A549 (cell line): ENCODE results near the gene ECHDC1. TPM values are rescaled to one million over a fixed set of nuclear protein-coding genes. Genes with fewer than 3 reads are reported as not detected.

ENCODE experiments used
- ATAC-seq, 2 experiments: fragments of 200-7000 bp in 1 of 2; fragments of >200 bp in 1 of 2; cut with Nextera tagmentation in 1 of 2; cut with Tn5 transposase in 1 of 2; 3 replicates each; pipeline versions ENCODE4 v1.8.0 to v1.9.1; 2018 to 2020; ENCODE audit warnings: mild to moderate bottlenecking in 1 of 2, moderate library complexity in 1 of 2
- CTCF ChIA-PET: fragments of 300-600 bp; sonication (Branson Sonifier 250); formaldehyde crosslinking; extraction: SDS; loops from one replicate; lab custom pipeline; 2021; ENCODE audit warnings: antibody characterized with exemption, inconsistent platforms; lab: Yijun Ruan, JAX
- POLR2A ChIA-PET: fragments of 350-600 bp; formaldehyde crosslinking; extraction: SDS; loops from one replicate; lab custom pipeline; 2021; ENCODE audit warnings: antibody characterized with exemption, inconsistent platforms; lab: Yijun Ruan, JAX
- DNase-seq, 2 experiments: peaks; one replicate each; pipeline versions ENCODE4 v3.0.0 to v3.0.0-alpha.2; 2011 to 2016; ENCODE audit warnings: low read depth in 1 of 2, low spot score in 1 of 2
- FAIRE-seq: peaks from 2 replicates; lab custom pipeline; 2011; peaks lifted over from hg19 to GRCh38; lab: Jason Lieb, UNC
- H3K27ac ChIP-seq, 2 experiments: fragments of >200 bp; sonication (Bioruptor Twin); formaldehyde crosslinking; 3 replicates each; pipeline ENCODE4 v1.5.1; 2016 to 2017
- H3K4me1 ChIP-seq: fragments of >200 bp; sonication (Bioruptor Twin); formaldehyde crosslinking; 3 replicates; pipeline ENCODE4 v1.6.1; 2016
- H3K4me2 ChIP-seq: fragments of >200 bp; sonication (Bioruptor Twin); formaldehyde crosslinking; 3 replicates; pipeline ENCODE4 v1.6.1; 2016
- H3K4me3 ChIP-seq: fragments of >200 bp; sonication (Bioruptor Twin); formaldehyde crosslinking; 3 replicates; pipeline ENCODE4 v1.5.1; 2016
- H3K9me3 ChIP-seq: fragments of >200 bp; sonication (Bioruptor Twin); formaldehyde crosslinking; 3 replicates; pipeline ENCODE4 v1.6.1; 2016
- BHLHE40 ChIP-seq: IDR thresholded peaks from 2 replicates; pipeline ENCODE4 v1.6.1; 2012; ENCODE audit warnings: low read depth, low read length, inconsistent platforms
- CBX2 ChIP-seq: fragments of 200-600 bp; sonication (generic); IDR thresholded peaks from 2 replicates; pipeline ENCODE4 v1.6.1; 2016; ENCODE audit warnings: low read depth, mild to moderate bottlenecking, borderline replicate concordance
- CHD2 ChIP-seq: fragments of 150-350 bp; IDR thresholded peaks from 2 replicates; pipeline ENCODE4 v1.6.1; 2014; ENCODE audit warnings: low read length; ENCODE audit not compliant: partially characterized antibody
- EHMT2 ChIP-seq: fragments of 200-600 bp; sonication (generic); IDR thresholded peaks from 2 replicates; pipeline ENCODE4 v1.6.1; 2016; ENCODE audit warnings: antibody characterized with exemption, low read depth, mild to moderate bottlenecking, moderate library complexity
- EP300 ChIP-seq, 2 experiments: fragments of >200 bp; sonication (Bioruptor Twin); formaldehyde crosslinking; IDR thresholded peaks; 2 replicates in 1 of 2; 3 replicates in 1 of 2; pipeline ENCODE4 v1.6.1; 2016 to 2017
- FOSL2 ChIP-seq, 2 experiments: fragments of 450-650 bp in 1 of 2; fragments of >200 bp in 1 of 2; sonication (Bioruptor Twin) in 1 of 2; formaldehyde crosslinking; IDR thresholded peaks; 2 replicates each; pipeline versions ENCODE4 v1.5.0 to v1.6.1; 2016 to 2020; ENCODE audit warnings: mild to moderate bottlenecking in 1 of 2, moderate library complexity in 1 of 2
- HOXA7 ChIP-seq: fragments of 250-450 bp; sonication (Bioruptor Pico); IDR thresholded peaks from 2 replicates; pipeline ENCODE4 v1.5.0; 2020; ENCODE audit warnings: mild to moderate bottlenecking, moderate library complexity
- HOXB13 ChIP-seq: fragments of 250-450 bp; sonication (Bioruptor Pico); IDR thresholded peaks from 2 replicates; pipeline ENCODE4 v1.5.0; 2020; ENCODE audit warnings: low read depth, mild to moderate bottlenecking, moderate library complexity
- HOXB5 ChIP-seq: fragments of 250-450 bp; sonication (Bioruptor Pico); IDR thresholded peaks from 2 replicates; pipeline ENCODE4 v1.5.0; 2020; ENCODE audit warnings: mild to moderate bottlenecking, moderate library complexity
- JUN ChIP-seq, 2 experiments: fragments of >200 bp; sonication (Bioruptor Twin); formaldehyde crosslinking; IDR thresholded peaks; 2 replicates in 1 of 2; 3 replicates in 1 of 2; pipeline ENCODE4 v1.6.1; 2016 to 2017
- KDM1A ChIP-seq: fragments of 200-600 bp; sonication (generic); IDR thresholded peaks from 2 replicates; pipeline ENCODE4 v1.6.1; 2016; ENCODE audit warnings: low read depth, mild to moderate bottlenecking
- MYC ChIP-seq: IDR thresholded peaks from 2 replicates; pipeline ENCODE4 v1.6.1; 2012; ENCODE audit warnings: mild to moderate bottlenecking, inconsistent platforms, low read length, improper control_type of control experiment, borderline replicate concordance
- PHF8 ChIP-seq: fragments of 200-600 bp; sonication (generic); IDR thresholded peaks from 2 replicates; pipeline ENCODE4 v1.6.1; 2016; ENCODE audit warnings: low read depth, mild to moderate bottlenecking, antibody characterized with exemption, moderate library complexity, borderline replicate concordance
- RAD21 ChIP-seq, 2 experiments: fragments of >200 bp in 1 of 2; sonication (Bioruptor Twin) in 1 of 2; formaldehyde crosslinking in 1 of 2; IDR thresholded peaks in 1 of 2; conservative IDR thresholded peaks in 1 of 2; 2 replicates in 1 of 2; 3 replicates in 1 of 2; pipeline ENCODE4 v1.6.1; 2012 to 2018; ENCODE audit warnings: inconsistent platforms in 1 of 2
- RCOR1 ChIP-seq: fragments of 150-350 bp; IDR thresholded peaks from 2 replicates; pipeline ENCODE4 v1.6.1; 2014; ENCODE audit warnings: antibody characterized with exemption, low read length, low read depth
- REST ChIP-seq: fragments of 200-600 bp; sonication (generic); IDR thresholded peaks from 2 replicates; pipeline ENCODE4 v1.6.1; 2016; ENCODE audit warnings: antibody characterized with exemption, mild to moderate bottlenecking, moderate library complexity
- RFX5 ChIP-seq: fragments of 450-650 bp; IDR thresholded peaks from 2 replicates; pipeline ENCODE4 v1.7.1; 2014; ENCODE audit warnings: antibody characterized with exemption, mild to moderate bottlenecking, moderate library complexity
- RNF2 ChIP-seq: fragments of 200-600 bp; sonication (generic); IDR thresholded peaks from 2 replicates; pipeline ENCODE4 v1.6.1; 2016; ENCODE audit warnings: low read depth, mild to moderate bottlenecking, antibody characterized with exemption, moderate library complexity, borderline replicate concordance
- SREBF2 ChIP-seq: fragments of 450-650 bp; IDR thresholded peaks from 2 replicates; pipeline ENCODE4 v1.6.1; 2014; ENCODE audit warnings: mild to moderate bottlenecking, moderate library complexity
- ZFP36 ChIP-seq: fragments of 450-650 bp; IDR thresholded peaks from 2 replicates; pipeline ENCODE4 v1.6.1; 2014; ENCODE audit warnings: borderline replicate concordance; ENCODE audit not compliant: partially characterized antibody
- WGBS: methylation state at CpG from one replicate; pipeline ENCODE4 v1.1.6; 2017; ENCODE audit errors: missing lambda C conversion rate; 5-methylcytosine and 5-hydroxymethylcytosine counted together
- polyA plus RNA-seq, 4 experiments: library from polyadenylated mRNA; depleted of rRNA in 3 of 4; stranded (reverse); fragments of >200 nt; fragmentation: RNase III in 1 of 4; extraction: RNeasy Plus Mini Kit Qiagen cat#74134 plus additional on column Dnase treatment in 1 of 4; gene quantifications; 2 replicates in 3 of 4; 3 replicates in 1 of 4; pipeline ENCODE4 v1.2.3, GENCODE V29; 2011 to 2017
- TF ChIP-seq, protein P1 (sequence below): fragments of 250-450 bp; sonication (Bioruptor Pico); IDR thresholded peaks from 2 replicates; pipeline ENCODE4 v1.5.0; 2020; ENCODE audit warnings: low read depth, mild to moderate bottlenecking, moderate library complexity
- TF ChIP-seq, protein P2 (sequence below): IDR thresholded peaks from 2 replicates; pipeline ENCODE4 v1.6.1; 2012

ECHDC1 gene
- polyA plus RNA-seq, 2 of the 4 experiments (the other 2 are of a cell fraction) = 53.4 to 64.3 TPM

GRCh38 chr6:127297502-127298070, 45.8 kb downstream of the ECHDC1 start:
- FAIRE-seq (no peak), ATAC-seq (no peak), DNase-seq (no peak)
- Histone ChIP-seq H3K4me1 (no peaks in the 10 kb centered on the region; the same call in 2 of the 3 replicates), H3K4me3 (no peak overlapping the region), H3K27ac (no peak overlapping the region), H3K4me2 (no peak overlapping the region), H3K9me3 (no peaks in the 10 kb centered on the region)
- WGBS = 91% methylated on average over 4 of the region's 4 CpGs
- TF ChIP-seq KDM1A = no peak
- no peak for TF ChIP-seq HOXA7 (CRISPR knock-in tag)
- TF ChIP-seq BHLHE40 = no peak
- TF ChIP-seq ZFP36 = no peak
- TF ChIP-seq MYC = no peak
- TF ChIP-seq RCOR1 = no peak
- no peak for TF ChIP-seq CHD2
- TF ChIP-seq RNF2 = no peak
- no peak for TF ChIP-seq RAD21 (conservative IDR thresholded peaks at IDR 0.05 in 1 of 2, IDR thresholded peaks at IDR 0.05 in 1 of 2)
- TF ChIP-seq JUN (IDR thresholded peaks at IDR 0.05) = no peak
- no peak for TF ChIP-seq HOXB13
- POLR2A ChIA-PET = no interaction called here
- CTCF ChIA-PET = interaction anchor here (0.6 to 1.0 kb wide), 3 partner anchors 13 to 242 kb away, joined by 3 to 5 read pairs (median 4); no protein-coding TSS in a partner anchor

DNA sequence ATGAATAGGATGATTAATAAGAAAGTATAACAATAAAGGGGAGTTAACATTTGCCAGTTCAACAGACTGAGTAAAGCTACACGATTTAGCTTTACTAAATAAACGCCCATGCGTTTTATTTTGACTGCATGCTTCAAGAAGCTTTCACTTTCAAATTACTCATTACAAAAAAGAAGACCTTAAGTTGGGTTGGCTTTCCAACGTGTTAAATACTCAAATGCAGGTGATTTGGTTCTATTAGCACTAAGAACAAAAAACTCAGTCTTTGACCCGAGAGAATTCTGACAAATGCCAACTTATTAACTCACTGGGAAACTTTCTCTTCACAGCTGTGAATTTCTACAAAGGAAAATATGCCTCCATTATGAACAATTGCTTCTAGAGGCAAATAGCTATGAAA, 51.9 kb downstream of the ECHDC1 start:
- CTCF ChIA-PET = no interaction called here
- FAIRE-seq (no peak), DNase-seq (no peak), ATAC-seq (no peak)
- POLR2A ChIA-PET = no interaction called here
- TF ChIP-seq RFX5 (no peak), KDM1A (no peak), CBX2 (no peak), FOSL2 (IDR thresholded peaks at IDR 0.05) (no peak), FOSL2 (CRISPR knock-in tag; IDR thresholded peaks at IDR 0.05) (no peak), EHMT2 (no peak), PHF8 (no peak)
- H3K4me3 ChIP-seq = no peak overlapping the region
- no peak overlapping the region for H3K27ac ChIP-seq
- no peak overlapping the region for H3K4me2 ChIP-seq
- 78% methylated on average over 5 of the region's 5 CpGs for WGBS
- H3K4me1 ChIP-seq = no peaks in the 10 kb centered on the region
- H3K9me3 ChIP-seq = no peaks in the 10 kb centered on the region

GRCh38 chr6:127290391-127291265, 52.8 kb downstream of the ECHDC1 start:
- FAIRE-seq (no peak), ATAC-seq (no peak)
- CTCF ChIA-PET = interaction anchor here (1.1 kb wide), 1 partner anchor 13 kb away, joined by 3 read pairs; no protein-coding TSS in a partner anchor

GRCh38 chr6:127289934-127290333, 53.5 kb downstream of the ECHDC1 start:
- ATAC-seq = no peak
- CTCF ChIA-PET = interaction anchor here (1.1 to 1.2 kb wide), 2 partner anchors 12 kb away, joined by 3 to 4 read pairs; no protein-coding TSS in a partner anchor
- no peak for FAIRE-seq
- TF ChIP-seq REST = no peak
- TF ChIP-seq BHLHE40 = no peak
- TF ChIP-seq HOXB5 (CRISPR knock-in tag) = no peak
- TF ChIP-seq, protein P1, sequence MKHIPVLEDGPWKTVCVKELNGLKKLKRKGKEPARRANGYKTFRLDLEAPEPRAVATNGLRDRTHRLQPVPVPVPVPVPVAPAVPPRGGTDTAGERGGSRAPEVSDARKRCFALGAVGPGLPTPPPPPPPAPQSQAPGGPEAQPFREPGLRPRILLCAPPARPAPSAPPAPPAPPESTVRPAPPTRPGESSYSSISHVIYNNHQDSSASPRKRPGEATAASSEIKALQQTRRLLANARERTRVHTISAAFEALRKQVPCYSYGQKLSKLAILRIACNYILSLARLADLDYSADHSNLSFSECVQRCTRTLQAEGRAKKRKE (CRISPR knock-in tag) = no peak
- no peak for TF ChIP-seq EP300 (IDR thresholded peaks at IDR 0.05)
- no peak for TF ChIP-seq RFX5
- TF ChIP-seq, protein P2, sequence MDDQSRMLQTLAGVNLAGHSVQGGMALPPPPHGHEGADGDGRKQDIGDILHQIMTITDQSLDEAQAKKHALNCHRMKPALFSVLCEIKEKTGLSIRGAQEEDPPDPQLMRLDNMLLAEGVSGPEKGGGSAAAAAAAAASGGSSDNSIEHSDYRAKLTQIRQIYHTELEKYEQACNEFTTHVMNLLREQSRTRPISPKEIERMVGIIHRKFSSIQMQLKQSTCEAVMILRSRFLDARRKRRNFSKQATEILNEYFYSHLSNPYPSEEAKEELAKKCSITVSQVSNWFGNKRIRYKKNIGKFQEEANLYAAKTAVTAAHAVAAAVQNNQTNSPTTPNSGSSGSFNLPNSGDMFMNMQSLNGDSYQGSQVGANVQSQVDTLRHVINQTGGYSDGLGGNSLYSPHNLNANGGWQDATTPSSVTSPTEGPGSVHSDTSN = no peak

More at GRCh38 chr6:127290391-127291265, 52.8 kb downstream of the ECHDC1 start:
- no peak for TF ChIP-seq SREBF2
- no peak overlapping the region for H3K27ac ChIP-seq
- WGBS = 84% methylated on average over 4 of the region's 4 CpGs
- POLR2A ChIA-PET = no interaction called here
- DNase-seq = no peak
- no peak overlapping the region for H3K4me3 ChIP-seq
- no peaks in the 10 kb centered on the region for H3K9me3 ChIP-seq
- H3K4me2 ChIP-seq = no peak overlapping the region
- H3K4me1 ChIP-seq = no peaks in the 10 kb centered on the region

More at GRCh38 chr6:127289934-127290333, 53.5 kb downstream of the ECHDC1 start:
- 89% methylated on average over 5 of the region's 5 CpGs for WGBS
- POLR2A ChIA-PET = no interaction called here
- H3K4me3 ChIP-seq = no peak overlapping the region
- H3K4me1 ChIP-seq = no peaks in the 10 kb centered on the region
- H3K4me2 ChIP-seq = no peak overlapping the region
- H3K27ac ChIP-seq = no peak overlapping the region
- no peaks in the 10 kb centered on the region for H3K9me3 ChIP-seq
- DNase-seq = no peak
